ENCODE measurements around the gene NUP160.
A peak's percentile ranks its signal among the peaks of the same experiment; 100 is the strongest.

Gene NUP160

GRCh38 chr11:47860536-47860935, 12.4 kb upstream of the NUP160 start:
- no peak overlapping the region for H3K4me3 ChIP-seq (ENCODE audit: low read length in 2 of 2)
- H3K27me3 ChIP-seq (ENCODE audit: control insufficient read depth in 1 of 2, insufficient read depth in 2 of 2, low read length in 2 of 2) = no peaks in the 10 kb centered on the region
- H3K9me3 ChIP-seq (ENCODE audit: control insufficient read depth in 2 of 2, low read length in 2 of 2) = no peaks in the 10 kb centered on the region
- no peak overlapping the region for H3K27ac ChIP-seq (ENCODE audit: low read length)
- H3K36me3 ChIP-seq (ENCODE audit: control insufficient read depth in 2 of 2, insufficient read depth in 2 of 2, low read length in 2 of 2) = no peaks in the 10 kb centered on the region
- H3K4me1 ChIP-seq (ENCODE audit: control insufficient read depth, insufficient read depth, low read length) = no peaks in the 10 kb centered on the region
- no peak overlapping the region for H3K9ac ChIP-seq (ENCODE audit: low read length in 2 of 2)

- no peaks in the 10 kb centered on the region for H3K9me3 ChIP-seq (ENCODE audit: control insufficient read depth in 2 of 2, low read length in 2 of 2)
- H3K36me3 ChIP-seq (ENCODE audit: control insufficient read depth in 2 of 2, insufficient read depth in 2 of 2, low read length in 2 of 2) = no peaks in the 10 kb centered on the region
- no peak overlapping the region for H3K27ac ChIP-seq (ENCODE audit: low read length)
- no peaks in the 10 kb centered on the region for H3K4me1 ChIP-seq (ENCODE audit: control insufficient read depth, insufficient read depth, low read length)
- no peaks in the 10 kb centered on the region for H3K27me3 ChIP-seq (ENCODE audit: control insufficient read depth in 1 of 2, insufficient read depth in 2 of 2, low read length in 2 of 2)
- no peak overlapping the region for H3K9ac ChIP-seq (ENCODE audit: low read length in 2 of 2)
- H3K4me3 ChIP-seq (ENCODE audit: low read length in 2 of 2) = peak overlapping the region in 1 of 2 donors; percentile 9
Observed at GRCh38 chr11:47857892-47858543, 9.9 kb upstream of the NUP160 start.

DNA sequence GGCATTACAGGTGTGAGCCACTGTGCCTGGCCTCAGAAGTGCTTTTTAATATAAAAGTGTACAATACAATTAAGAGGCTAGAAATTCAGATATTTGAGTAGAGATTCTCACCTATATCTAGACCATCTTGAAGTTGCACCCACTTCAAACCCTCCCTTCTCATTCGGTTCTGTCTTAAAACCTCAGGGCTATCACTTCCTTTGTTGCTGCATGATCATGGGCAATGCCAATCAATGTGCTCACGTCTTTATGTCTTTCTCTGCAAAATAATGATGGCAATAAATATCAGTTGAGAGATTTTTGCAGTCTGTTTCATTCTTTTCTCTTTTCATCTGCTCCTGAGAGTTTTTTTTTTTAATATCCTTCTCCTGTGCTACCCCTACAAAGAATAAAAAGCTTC, 9.3 kb upstream of the NUP160 start:
- Histone ChIP-seq H3K4me1 (ENCODE audit: control insufficient read depth, insufficient read depth, low read length) (no peaks in the 10 kb centered on the region), H3K9ac (ENCODE audit: low read length in 2 of 2) (no peak overlapping the region), H3K4me3 (ENCODE audit: low read length in 2 of 2) (no peak overlapping the region), H3K27ac (ENCODE audit: low read length) (no peak overlapping the region), H3K9me3 (ENCODE audit: control insufficient read depth in 2 of 2, low read length in 2 of 2) (no peaks in the 10 kb centered on the region), H3K27me3 (ENCODE audit: control insufficient read depth in 1 of 2, insufficient read depth in 2 of 2, low read length in 2 of 2) (no peaks in the 10 kb centered on the region), H3K36me3 (ENCODE audit: control insufficient read depth in 2 of 2, insufficient read depth in 2 of 2, low read length in 2 of 2) (no peaks in the 10 kb centered on the region)

DNA sequence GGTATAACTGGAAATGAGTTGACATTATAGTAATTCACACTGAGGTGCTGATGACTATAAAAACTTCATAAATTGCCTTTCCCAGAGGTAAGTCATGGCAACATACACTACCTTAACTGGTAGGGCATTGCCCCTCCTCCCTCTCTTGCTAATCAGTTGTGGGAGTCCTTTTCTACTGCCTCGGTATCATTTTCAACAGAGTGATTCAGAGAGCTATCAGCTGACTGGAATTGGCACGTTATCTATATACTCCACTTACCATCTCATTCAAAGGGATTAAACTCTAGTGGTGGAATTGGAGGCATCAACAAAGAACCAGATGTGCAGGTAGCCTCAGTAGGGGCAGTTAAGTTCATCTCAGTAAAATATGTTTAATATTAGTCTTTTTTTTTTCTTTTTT, 8.0 kb upstream of the NUP160 start:
- Histone ChIP-seq H3K36me3 (ENCODE audit: control insufficient read depth in 2 of 2, insufficient read depth in 2 of 2, low read length in 2 of 2) (no peaks in the 10 kb centered on the region), H3K4me3 (ENCODE audit: low read length in 2 of 2) (no peak overlapping the region), H3K27ac (ENCODE audit: low read length) (no peak overlapping the region), H3K9ac (ENCODE audit: low read length in 2 of 2) (no peak overlapping the region), H3K4me1 (ENCODE audit: control insufficient read depth, insufficient read depth, low read length) (no peaks in the 10 kb centered on the region), H3K27me3 (ENCODE audit: control insufficient read depth in 1 of 2, insufficient read depth in 2 of 2, low read length in 2 of 2) (no peaks in the 10 kb centered on the region), H3K9me3 (ENCODE audit: control insufficient read depth in 2 of 2, low read length in 2 of 2) (no peaks in the 10 kb centered on the region)

DNA sequence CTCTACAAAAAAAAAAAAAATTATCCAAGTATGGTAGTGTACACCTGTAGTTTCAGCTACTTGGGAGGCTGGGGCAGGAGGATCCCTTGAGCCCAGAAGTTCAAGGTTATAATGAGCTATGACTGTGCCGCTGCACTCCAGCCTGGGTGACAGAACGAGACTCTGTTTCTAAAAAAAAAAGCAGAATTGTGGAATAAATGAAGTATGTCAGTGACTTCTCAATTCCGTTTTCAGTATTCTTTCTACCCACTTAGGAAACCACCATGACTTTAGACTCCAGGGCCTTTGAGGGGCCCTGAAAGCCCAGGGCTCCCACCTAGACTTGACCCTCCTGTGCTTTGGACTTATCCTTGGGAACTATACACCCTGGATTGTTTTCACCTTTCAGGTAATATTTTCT, 6.5 kb upstream of the NUP160 start:
- Histone ChIP-seq H3K27me3 (ENCODE audit: control insufficient read depth in 1 of 2, insufficient read depth in 2 of 2, low read length in 2 of 2) (no peaks in the 10 kb centered on the region), H3K36me3 (ENCODE audit: control insufficient read depth in 2 of 2, insufficient read depth in 2 of 2, low read length in 2 of 2) (no peaks in the 10 kb centered on the region), H3K4me1 (ENCODE audit: control insufficient read depth, insufficient read depth, low read length) (no peaks in the 10 kb centered on the region), H3K27ac (ENCODE audit: low read length) (no peak overlapping the region), H3K9me3 (ENCODE audit: control insufficient read depth in 2 of 2, low read length in 2 of 2) (no peaks in the 10 kb centered on the region), H3K9ac (ENCODE audit: low read length in 2 of 2) (no peak overlapping the region), H3K4me3 (ENCODE audit: low read length in 2 of 2) (no peak overlapping the region)

- Histone ChIP-seq H3K4me3 (ENCODE audit: low read length in 2 of 2) (no peak overlapping the region), H3K27me3 (ENCODE audit: control insufficient read depth in 1 of 2, insufficient read depth in 2 of 2, low read length in 2 of 2) (no peaks in the 10 kb centered on the region), H3K36me3 (ENCODE audit: control insufficient read depth in 2 of 2, insufficient read depth in 2 of 2, low read length in 2 of 2) (no peaks in the 10 kb centered on the region), H3K27ac (ENCODE audit: low read length) (no peak overlapping the region), H3K9me3 (ENCODE audit: control insufficient read depth in 2 of 2, low read length in 2 of 2) (no peaks in the 10 kb centered on the region), H3K4me1 (ENCODE audit: control insufficient read depth, insufficient read depth, low read length) (peaks cover 6% of the 10 kb centered on the region), H3K9ac (ENCODE audit: low read length in 2 of 2) (no peak overlapping the region)
Observed at GRCh38 chr11:47852053-47852452, 3.9 kb upstream of the NUP160 start.

DNA sequence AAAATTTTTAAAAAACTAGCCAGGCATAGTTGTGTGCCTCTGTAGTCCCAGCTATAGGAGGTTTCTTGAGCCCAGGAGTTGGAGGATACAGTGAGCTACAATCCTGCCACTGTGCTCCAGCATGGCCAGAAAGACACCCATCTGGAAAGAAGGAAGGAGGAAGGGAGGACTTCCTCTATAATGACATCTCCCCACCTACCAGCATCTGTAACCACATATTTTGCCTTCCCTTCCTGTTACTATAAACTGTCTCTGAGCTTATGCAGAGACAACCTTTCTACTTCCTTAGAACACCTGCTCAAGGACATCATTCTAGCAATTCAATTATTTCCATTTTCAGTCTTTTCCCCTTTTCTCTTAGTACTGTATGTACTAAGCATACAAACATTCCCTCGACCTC, 2.2 kb upstream of the NUP160 start:
- Histone ChIP-seq H3K27ac (ENCODE audit: low read length) (no peak overlapping the region), H3K4me3 (ENCODE audit: low read length in 2 of 2) (no peak overlapping the region)

GRCh38 chr11:47848700-47849155, 578 bp upstream of the NUP160 start:
- peaks cover 8% of the 10 kb centered on the region for H3K4me1 ChIP-seq (ENCODE audit: control insufficient read depth, insufficient read depth, low read length)
- peak overlapping the region; percentile 80 for H3K27ac ChIP-seq (ENCODE audit: low read length)
- no peaks in the 10 kb centered on the region for H3K27me3 ChIP-seq (ENCODE audit: control insufficient read depth in 1 of 2, insufficient read depth in 2 of 2, low read length in 2 of 2)
- H3K36me3 ChIP-seq (ENCODE audit: control insufficient read depth in 2 of 2, insufficient read depth in 2 of 2, low read length in 2 of 2) = peaks cover 0 to 4% of the 10 kb centered on the region in 2 donors
- H3K4me3 ChIP-seq (ENCODE audit: low read length in 2 of 2) = peak overlapping the region; percentile 95 to 100
- peak overlapping the region; percentile 93 to 97 for H3K9ac ChIP-seq (ENCODE audit: low read length in 2 of 2)
- no peaks in the 10 kb centered on the region for H3K9me3 ChIP-seq (ENCODE audit: control insufficient read depth in 2 of 2, low read length in 2 of 2)

More for the DNA sequence above, 2.2 kb upstream of the NUP160 start:
- no peak overlapping the region for H3K9ac ChIP-seq (ENCODE audit: low read length in 2 of 2)
- H3K36me3 ChIP-seq (ENCODE audit: control insufficient read depth in 2 of 2, insufficient read depth in 2 of 2, low read length in 2 of 2) = no peaks in the 10 kb centered on the region
- no peaks in the 10 kb centered on the region for H3K9me3 ChIP-seq (ENCODE audit: control insufficient read depth in 2 of 2, low read length in 2 of 2)
- peaks cover 8% of the 10 kb centered on the region for H3K4me1 ChIP-seq (ENCODE audit: control insufficient read depth, insufficient read depth, low read length)
- H3K27me3 ChIP-seq (ENCODE audit: control insufficient read depth in 1 of 2, insufficient read depth in 2 of 2, low read length in 2 of 2) = no peaks in the 10 kb centered on the region

- peaks cover 3 to 10% of the 10 kb centered on the region in 2 donors for H3K36me3 ChIP-seq (ENCODE audit: control insufficient read depth in 2 of 2, insufficient read depth in 2 of 2, low read length in 2 of 2)
- no peaks in the 10 kb centered on the region for H3K9me3 ChIP-seq (ENCODE audit: control insufficient read depth in 2 of 2, low read length in 2 of 2)
- peak overlapping the region; percentile 93 to 97 for H3K9ac ChIP-seq (ENCODE audit: low read length in 2 of 2)
- peaks cover 8% of the 10 kb centered on the region for H3K4me1 ChIP-seq (ENCODE audit: control insufficient read depth, insufficient read depth, low read length)
- peak overlapping the region; percentile 80 for H3K27ac ChIP-seq (ENCODE audit: low read length)
- H3K27me3 ChIP-seq (ENCODE audit: control insufficient read depth in 1 of 2, insufficient read depth in 2 of 2, low read length in 2 of 2) = no peaks in the 10 kb centered on the region
- H3K4me3 ChIP-seq (ENCODE audit: low read length in 2 of 2) = peak overlapping the region; percentile 95 to 100
Observed at GRCh38 chr11:47847537-47847891, 636 bp downstream of the NUP160 start.

- no peaks in the 10 kb centered on the region for H3K27me3 ChIP-seq (ENCODE audit: control insufficient read depth in 1 of 2, insufficient read depth in 2 of 2, low read length in 2 of 2)
- H3K9ac ChIP-seq (ENCODE audit: low read length in 2 of 2) = no peak overlapping the region
- no peaks in the 10 kb centered on the region for H3K9me3 ChIP-seq (ENCODE audit: control insufficient read depth in 2 of 2, low read length in 2 of 2)
- peaks cover 8 to 15% of the 10 kb centered on the region in 2 donors for H3K36me3 ChIP-seq (ENCODE audit: control insufficient read depth in 2 of 2, insufficient read depth in 2 of 2, low read length in 2 of 2)
- no peak overlapping the region for H3K27ac ChIP-seq (ENCODE audit: low read length)
- H3K4me3 ChIP-seq (ENCODE audit: low read length in 2 of 2) = peak overlapping the region; percentile 95 to 100
- H3K4me1 ChIP-seq (ENCODE audit: control insufficient read depth, insufficient read depth, low read length) = peaks cover 8% of the 10 kb centered on the region
Observed at GRCh38 chr11:47846998-47847397, 1.2 kb downstream of the NUP160 start.

DNA sequence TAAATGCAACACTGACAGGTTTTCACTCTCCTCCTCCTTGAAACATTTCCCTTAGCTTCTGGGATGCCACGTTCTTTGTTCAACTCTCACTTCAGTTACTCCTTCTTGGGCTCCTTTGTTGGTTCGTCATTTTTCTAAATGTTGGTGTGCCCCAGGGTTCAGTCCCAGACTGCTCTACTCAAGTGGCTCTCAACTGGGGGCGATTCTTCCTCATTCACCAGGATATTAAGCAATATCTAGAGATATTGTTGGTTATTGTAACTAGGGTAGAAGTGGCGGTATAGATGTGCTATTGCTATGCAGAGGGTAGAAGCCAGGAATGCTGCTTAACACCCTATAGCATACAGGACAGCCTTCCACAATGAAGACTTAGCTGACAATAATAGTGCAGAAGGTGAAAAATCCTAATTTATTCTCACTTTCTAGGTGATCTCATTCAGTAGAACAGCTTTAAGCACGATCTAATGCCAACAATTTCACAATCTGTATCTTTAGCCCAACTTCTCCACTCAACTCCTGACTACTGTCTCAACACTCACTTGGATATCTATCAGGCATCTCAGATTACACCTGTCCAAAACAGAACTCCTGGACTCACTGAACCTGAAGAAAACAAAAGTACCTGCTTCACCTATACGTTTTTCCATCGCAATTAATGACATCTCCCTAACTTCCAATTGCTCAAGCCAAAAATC, 4.6 kb downstream of the NUP160 start:
- no peaks in the 10 kb centered on the region for H3K9me3 ChIP-seq (ENCODE audit: control insufficient read depth in 2 of 2, low read length in 2 of 2)
- no peaks in the 10 kb centered on the region for H3K27me3 ChIP-seq (ENCODE audit: control insufficient read depth in 1 of 2, insufficient read depth in 2 of 2, low read length in 2 of 2)
- no peak overlapping the region for H3K9ac ChIP-seq (ENCODE audit: low read length in 2 of 2)
- no peak overlapping the region for H3K27ac ChIP-seq (ENCODE audit: low read length)
- peaks cover 8% of the 10 kb centered on the region for H3K4me1 ChIP-seq (ENCODE audit: control insufficient read depth, insufficient read depth, low read length)
- peaks cover 24 to 31% of the 10 kb centered on the region in 2 donors for H3K36me3 ChIP-seq (ENCODE audit: control insufficient read depth in 2 of 2, insufficient read depth in 2 of 2, low read length in 2 of 2)
- no peak overlapping the region for H3K4me3 ChIP-seq (ENCODE audit: low read length in 2 of 2)
